GM23338 (cell line): Measurements from ENCODE around the gene CD109. TPM values are rescaled to one million over a fixed set of nuclear protein-coding genes. Genes with fewer than 3 reads are reported as not detected.

Experiments
- ATAC-seq: fragments of 200-7000 bp; cut with Tn5 transposase; 3 replicates; pipeline ENCODE4 v1.9.1; 2020
- DNase-seq: peaks from one replicate; pipeline ENCODE4 v3.0.0-alpha.2; 2015; ENCODE audit warnings: low spot score
- H2AFZ ChIP-seq: fragments of 200-600 bp; sonication (generic); 2 replicates; pipeline ENCODE4 v1.8.0; 2016; ENCODE audit warnings: antibody characterized with exemption, mild to moderate bottlenecking, moderate library complexity
- H3F3A ChIP-seq: fragments of 200-600 bp; sonication (generic); replicated peaks from 2 replicates; pipeline ENCODE4 v1.8.0; 2017; ENCODE audit warnings: antibody characterized with exemption, mixed run types, low read depth
- H3K27ac ChIP-seq: fragments of 200-600 bp; sonication (generic); 2 replicates; pipeline ENCODE4 v1.6.1; 2016; ENCODE audit warnings: low read depth
- H3K27me3 ChIP-seq: fragments of 200-600 bp; sonication (generic); 2 replicates; pipeline ENCODE4 v1.8.0; 2016; ENCODE audit warnings: mild to moderate bottlenecking, mixed run types, moderate library complexity; ENCODE audit not compliant: insufficient read depth
- H3K36me3 ChIP-seq: fragments of 200-600 bp; sonication (generic); 2 replicates; pipeline ENCODE4 v1.8.0; 2016; ENCODE audit warnings: mild to moderate bottlenecking; ENCODE audit not compliant: insufficient read depth
- H3K4me1 ChIP-seq: fragments of 200-600 bp; sonication (generic); 2 replicates; pipeline ENCODE4 v1.8.0; 2016; ENCODE audit warnings: mild to moderate bottlenecking, moderate library complexity; ENCODE audit not compliant: insufficient read depth
- H3K4me2 ChIP-seq: fragments of 200-600 bp; sonication (generic); 2 replicates; pipeline ENCODE4 v1.7.1; 2017; ENCODE audit warnings: mixed run types
- H3K4me3 ChIP-seq: fragments of 200-600 bp; sonication (generic); 2 replicates; pipeline ENCODE4 v1.6.1; 2016; ENCODE audit warnings: mixed run types
- H3K79me2 ChIP-seq: fragments of 200-600 bp; sonication (generic); replicated peaks from 2 replicates; pipeline ENCODE4 v1.8.0; 2017; ENCODE audit warnings: mild to moderate bottlenecking; ENCODE audit not compliant: insufficient read depth
- H3K9me2 ChIP-seq: fragments of 200-600 bp; sonication (generic); 2 replicates; pipeline ENCODE4 v1.8.0; 2017; ENCODE audit not compliant: insufficient read depth
- H4K20me1 ChIP-seq: fragments of 200-600 bp; sonication (generic); replicated peaks from 2 replicates; pipeline ENCODE4 v1.8.0; 2017; ENCODE audit warnings: mild to moderate bottlenecking; ENCODE audit not compliant: insufficient read depth
- H3K27ac Mint-ChIP-seq: 2 replicates; pipeline ENCODE4 v1.8.0; 2020; ENCODE audit warnings: inconsistent platforms, mild to moderate bottlenecking, moderate library complexity, mixed read lengths
- H3K27me3 Mint-ChIP-seq: 3 replicates; pipeline ENCODE4 v1.8.0; 2022; ENCODE audit warnings: low read depth, mild to moderate bottlenecking, moderate library complexity, mixed read lengths, inconsistent platforms; ENCODE audit not compliant: insufficient read depth, poor library complexity
- H3K36me3 Mint-ChIP-seq: 3 replicates; pipeline ENCODE4 v1.8.0; 2021; ENCODE audit warnings: low read depth, mild to moderate bottlenecking, inconsistent platforms, moderate library complexity, mixed read lengths
- H3K4me1 Mint-ChIP-seq: 3 replicates; pipeline ENCODE4 v1.8.0; 2020; ENCODE audit warnings: mild to moderate bottlenecking, inconsistent platforms, mixed read lengths
- H3K4me3 Mint-ChIP-seq: 3 replicates; pipeline ENCODE4 v1.8.0; 2021; ENCODE audit warnings: moderate library complexity, mild to moderate bottlenecking, inconsistent platforms, mixed read lengths
- H3K9me3 Mint-ChIP-seq: 3 replicates; pipeline ENCODE4 v1.8.0; 2020; ENCODE audit warnings: moderate library complexity, mild to moderate bottlenecking, inconsistent platforms, mixed read lengths
- CREB1 ChIP-seq: fragments of 250-450 bp; sonication (Bioruptor Pico); IDR thresholded peaks from 2 replicates; pipeline ENCODE4 v1.5.0; 2020; ENCODE audit warnings: low read depth, mild to moderate bottlenecking, moderate library complexity
- CTCF ChIP-seq, 2 experiments: fragments of 200-600 bp in 1 of 2; sonication (generic) in 1 of 2; conservative IDR thresholded peaks; 2 replicates each; pipeline versions ENCODE4 v1.5.1 to v1.6.1; 2016 to 2017; ENCODE audit warnings: antibody characterized with exemption in 2 of 2, low read depth in 2 of 2, mild to moderate bottlenecking in 2 of 2, moderate library complexity in 1 of 2
- EZH2 ChIP-seq: fragments of 200-600 bp; sonication (generic); IDR thresholded peaks from one replicate; pipeline ENCODE4 v1.8.0; 2017; ENCODE audit warnings: antibody characterized with exemption, mild to moderate bottlenecking, low read depth; ENCODE audit not compliant: unreplicated experiment
- EZH2phosphoT487 ChIP-seq: fragments of 200-600 bp; sonication (generic); IDR thresholded peaks from one replicate; pipeline ENCODE4 v1.8.1; 2018; ENCODE audit warnings: antibody characterized with exemption; ENCODE audit not compliant: unreplicated experiment
- JUNB ChIP-seq: IDR thresholded peaks from one replicate; pipeline ENCODE4 v1.6.1; 2016; ENCODE audit warnings: antibody characterized with exemption; ENCODE audit not compliant: unreplicated experiment
- NANOG ChIP-seq: IDR thresholded peaks from 2 replicates; pipeline ENCODE4 v1.6.1; 2016; ENCODE audit warnings: antibody characterized with exemption, borderline replicate concordance
- POLR2AphosphoS5 ChIP-seq: IDR thresholded peaks from 2 replicates; pipeline ENCODE4 v1.6.1; 2016; ENCODE audit warnings: antibody characterized with exemption, low read depth
- STAT1 ChIP-seq: IDR thresholded peaks from one replicate; pipeline ENCODE4 v1.6.1; 2016; ENCODE audit warnings: antibody characterized with exemption; ENCODE audit not compliant: unreplicated experiment
- ZNF114 ChIP-seq: fragments of 250-450 bp; sonication (Bioruptor Pico); IDR thresholded peaks from 2 replicates; pipeline ENCODE4 v1.5.0; 2020; ENCODE audit warnings: mild to moderate bottlenecking, moderate library complexity
- ZNF331 ChIP-seq: fragments of 250-450 bp; sonication (Bioruptor Pico); IDR thresholded peaks from 2 replicates; pipeline ENCODE4 v1.5.0; 2020; ENCODE audit warnings: low read depth, mild to moderate bottlenecking, moderate library complexity
- ZNF462 ChIP-seq: fragments of 250-450 bp; sonication (Bioruptor Pico); IDR thresholded peaks from 2 replicates; pipeline ENCODE4 v1.5.0; 2020; ENCODE audit warnings: mild to moderate bottlenecking, moderate library complexity
- polyA plus RNA-seq: library from polyadenylated mRNA; unstranded; fragments of >200 nt; fragmentation: Nextera tagmentation; extraction: Ambion mirVana; gene quantifications from 2 replicates; pipeline ENCODE4 v1.2.1, GENCODE V29; 2016
- total RNA-seq: library from RNA; depleted of rRNA; stranded (reverse); fragments of >200 nt; shearing (Covaris generic); gene quantifications from 2 replicates; pipeline ENCODE4 v1.2.3, GENCODE V29; 2014
- TF ChIP-seq, protein P1 (sequence below): IDR thresholded peaks from one replicate; pipeline ENCODE4 v1.6.1; 2018; ENCODE audit warnings: antibody characterized with exemption; ENCODE audit not compliant: unreplicated experiment
- TF ChIP-seq, protein P2 (sequence below): IDR thresholded peaks from 2 replicates; pipeline ENCODE4 v1.6.1; 2016; ENCODE audit warnings: antibody characterized with exemption

The CD109 gene
- total and polyA plus RNA-seq, 2 experiments from 2014 or later, result 1.1 to 5.3 TPM

DNA sequence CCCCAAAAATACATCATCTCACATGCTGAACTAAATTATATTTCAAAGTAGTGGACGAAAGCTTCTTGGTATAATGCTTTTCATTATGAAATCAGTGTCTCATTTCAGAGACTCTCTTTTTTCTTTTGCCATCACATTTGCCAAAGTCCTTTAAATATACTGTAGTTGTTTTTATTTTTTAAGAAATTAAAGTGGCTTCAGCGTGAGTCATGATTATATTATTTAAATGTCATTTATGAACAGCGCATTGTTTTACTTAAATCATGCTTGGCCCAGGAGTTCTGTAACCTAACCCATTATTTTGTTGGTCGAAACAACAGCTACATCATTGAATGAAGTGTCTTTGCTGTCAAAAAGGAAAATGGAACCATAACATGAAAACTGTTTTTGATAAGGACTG is 100.9 kb downstream of the CD109 start:
- H3K4me2 ChIP-seq, result no peak overlapping the region
- Mint-ChIP-seq H3K4me3 (no peak overlapping the region), H3K9me3 (no peaks in the 10 kb centered on the region), H3K27ac (no peak overlapping the region), H3K27me3 (peaks cover 5% of the 10 kb centered on the region), H3K4me1 (no peaks in the 10 kb centered on the region; the same call in 2 of the 3 replicates), H3K36me3 (no peaks in the 10 kb centered on the region; the same call in 2 of the 3 replicates)
- no peaks in the 10 kb centered on the region for H4K20me1 ChIP-seq
- H3K9me2 ChIP-seq, result no peaks in the 10 kb centered on the region
- H3K79me2 ChIP-seq, result no peaks in the 10 kb centered on the region
- no peak overlapping the region for H2AFZ ChIP-seq
- H3K27me3 ChIP-seq, result no peaks in the 10 kb centered on the region
- no peak overlapping the region for H3K4me3 ChIP-seq
- no peak overlapping the region for H3K27ac ChIP-seq
- H3F3A ChIP-seq, result no peaks in the 10 kb centered on the region
- DNase-seq (no peak), ATAC-seq (no peak)
- H3K4me1 ChIP-seq, result no peaks in the 10 kb centered on the region
- TF ChIP-seq, protein P1, sequence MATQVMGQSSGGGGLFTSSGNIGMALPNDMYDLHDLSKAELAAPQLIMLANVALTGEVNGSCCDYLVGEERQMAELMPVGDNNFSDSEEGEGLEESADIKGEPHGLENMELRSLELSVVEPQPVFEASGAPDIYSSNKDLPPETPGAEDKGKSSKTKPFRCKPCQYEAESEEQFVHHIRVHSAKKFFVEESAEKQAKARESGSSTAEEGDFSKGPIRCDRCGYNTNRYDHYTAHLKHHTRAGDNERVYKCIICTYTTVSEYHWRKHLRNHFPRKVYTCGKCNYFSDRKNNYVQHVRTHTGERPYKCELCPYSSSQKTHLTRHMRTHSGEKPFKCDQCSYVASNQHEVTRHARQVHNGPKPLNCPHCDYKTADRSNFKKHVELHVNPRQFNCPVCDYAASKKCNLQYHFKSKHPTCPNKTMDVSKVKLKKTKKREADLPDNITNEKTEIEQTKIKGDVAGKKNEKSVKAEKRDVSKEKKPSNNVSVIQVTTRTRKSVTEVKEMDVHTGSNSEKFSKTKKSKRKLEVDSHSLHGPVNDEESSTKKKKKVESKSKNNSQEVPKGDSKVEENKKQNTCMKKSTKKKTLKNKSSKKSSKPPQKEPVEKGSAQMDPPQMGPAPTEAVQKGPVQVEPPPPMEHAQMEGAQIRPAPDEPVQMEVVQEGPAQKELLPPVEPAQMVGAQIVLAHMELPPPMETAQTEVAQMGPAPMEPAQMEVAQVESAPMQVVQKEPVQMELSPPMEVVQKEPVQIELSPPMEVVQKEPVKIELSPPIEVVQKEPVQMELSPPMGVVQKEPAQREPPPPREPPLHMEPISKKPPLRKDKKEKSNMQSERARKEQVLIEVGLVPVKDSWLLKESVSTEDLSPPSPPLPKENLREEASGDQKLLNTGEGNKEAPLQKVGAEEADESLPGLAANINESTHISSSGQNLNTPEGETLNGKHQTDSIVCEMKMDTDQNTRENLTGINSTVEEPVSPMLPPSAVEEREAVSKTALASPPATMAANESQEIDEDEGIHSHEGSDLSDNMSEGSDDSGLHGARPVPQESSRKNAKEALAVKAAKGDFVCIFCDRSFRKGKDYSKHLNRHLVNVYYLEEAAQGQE, result no peak
- TF ChIP-seq POLR2AphosphoS5 (no peak), EZH2 (no peak), ZNF462 (no peak), CREB1 (CRISPR knock-in tag) (no peak), ZNF114 (no peak), JUNB (no peak), NANOG (no peak), ZNF331 (CRISPR knock-in tag) (no peak), CTCF (conservative IDR thresholded peaks at IDR 0.05; ENCODE audit: low read depth in 2 of 2) (no peak), STAT1 (no peak), EZH2phosphoT487 (no peak)
- TF ChIP-seq, protein P2, sequence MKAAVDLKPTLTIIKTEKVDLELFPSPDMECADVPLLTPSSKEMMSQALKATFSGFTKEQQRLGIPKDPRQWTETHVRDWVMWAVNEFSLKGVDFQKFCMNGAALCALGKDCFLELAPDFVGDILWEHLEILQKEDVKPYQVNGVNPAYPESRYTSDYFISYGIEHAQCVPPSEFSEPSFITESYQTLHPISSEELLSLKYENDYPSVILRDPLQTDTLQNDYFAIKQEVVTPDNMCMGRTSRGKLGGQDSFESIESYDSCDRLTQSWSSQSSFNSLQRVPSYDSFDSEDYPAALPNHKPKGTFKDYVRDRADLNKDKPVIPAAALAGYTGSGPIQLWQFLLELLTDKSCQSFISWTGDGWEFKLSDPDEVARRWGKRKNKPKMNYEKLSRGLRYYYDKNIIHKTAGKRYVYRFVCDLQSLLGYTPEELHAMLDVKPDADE, result no peak
- no peaks in the 10 kb centered on the region for H3K36me3 ChIP-seq
